Endodermal cell (in vitro differentiated cells): ENCODE measurements around the gene KCTD1. TPM values are rescaled to one million over a fixed set of nuclear protein-coding genes. Genes with fewer than 3 reads are reported as not detected.

Experiments
- DNase-seq: peaks from one replicate; pipeline ENCODE4 v3.0.0-alpha.2; 2017
- H3K27ac ChIP-seq: 2 replicates; pipeline ENCODE4 v1.5.1; 2013; ENCODE audit warnings: mild to moderate bottlenecking, low read depth, low read length, moderate library complexity
- H3K27me3 ChIP-seq: 2 replicates; pipeline ENCODE4 v1.6.1; 2013; ENCODE audit warnings: mild to moderate bottlenecking, low read length, moderate library complexity; ENCODE audit not compliant: insufficient read depth, control insufficient read depth, poor library complexity, severe bottlenecking
- H3K36me3 ChIP-seq: 2 replicates; pipeline ENCODE4 v1.7.0; 2013; ENCODE audit warnings: mild to moderate bottlenecking, low read length, moderate library complexity; ENCODE audit not compliant: control insufficient read depth, insufficient read depth
- H3K4me1 ChIP-seq: one replicate; pipeline ENCODE4 v1.7.0; 2013; ENCODE audit warnings: low read length; ENCODE audit not compliant: control insufficient read depth, insufficient read depth
- H3K4me3 ChIP-seq: 2 replicates; pipeline ENCODE4 v1.5.1; 2013; ENCODE audit warnings: mild to moderate bottlenecking, low read length, moderate library complexity
- H3K9ac ChIP-seq: 2 replicates; pipeline ENCODE4 v1.6.1; 2013; ENCODE audit warnings: mild to moderate bottlenecking, low read length, moderate library complexity; ENCODE audit not compliant: poor library complexity, severe bottlenecking; ENCODE audit errors: extremely low read depth
- H3K9me3 ChIP-seq: 2 replicates; pipeline ENCODE4 v1.6.1; 2013; ENCODE audit warnings: mild to moderate bottlenecking, low read length, moderate library complexity; ENCODE audit not compliant: control insufficient read depth
- H3K27ac Mint-ChIP-seq: 2 replicates; pipeline ENCODE4 v1.8.0; 2020; ENCODE audit warnings: mixed read lengths
- H3K27me3 Mint-ChIP-seq: 2 replicates; pipeline ENCODE4 v1.8.0; 2021; ENCODE audit warnings: mild to moderate bottlenecking, mixed read lengths; ENCODE audit not compliant: insufficient read depth
- H3K36me3 Mint-ChIP-seq: 2 replicates; pipeline ENCODE4 v1.8.0; 2020; ENCODE audit warnings: low read depth, mixed read lengths
- H3K4me1 Mint-ChIP-seq: 2 replicates; pipeline ENCODE4 v1.8.0; 2020; ENCODE audit warnings: mixed read lengths
- H3K4me3 Mint-ChIP-seq: 2 replicates; pipeline ENCODE4 v1.8.0; 2020; ENCODE audit warnings: mild to moderate bottlenecking, moderate library complexity, mixed read lengths
- H3K9me3 Mint-ChIP-seq: 2 replicates; pipeline ENCODE4 v1.8.0; 2020; ENCODE audit warnings: mild to moderate bottlenecking, mixed read lengths
- WGBS, 2 experiments: methylation state at CpG; one replicate each; pipeline versions ENCODE4 v1.1.5 to v1.1.7; 2013; ENCODE audit warnings: missing lambda C conversion rate in 2 of 2, mixed read lengths in 1 of 2; ENCODE audit not compliant: insufficient coverage in 1 of 2, insufficient read length in 1 of 2; 5-methylcytosine and 5-hydroxymethylcytosine counted together
- total RNA-seq, 2 donors: library from RNA; stranded (reverse); fragmentation: NEBNext Ultra II Directional in 1 of 2; extraction: Animal tissue kit (Norgen Biotek cat#: 25700) in 1 of 2; gene quantifications; 2 replicates in 1 of 2; 3 replicates in 1 of 2; pipeline ENCODE4 v1.2.1, GENCODE V29; 2021
- TF ChIP-seq, protein P1 (sequence below): fragments of 200-600 bp; sonication (generic); conservative IDR thresholded peaks from 2 replicates; pipeline ENCODE4 v1.5.0; 2021; ENCODE audit warnings: antibody characterized with exemption, mild to moderate bottlenecking

Gene KCTD1
- total RNA-seq, 2 donors from 2014 or later, result 6.8 to 7.3 TPM

DNA sequence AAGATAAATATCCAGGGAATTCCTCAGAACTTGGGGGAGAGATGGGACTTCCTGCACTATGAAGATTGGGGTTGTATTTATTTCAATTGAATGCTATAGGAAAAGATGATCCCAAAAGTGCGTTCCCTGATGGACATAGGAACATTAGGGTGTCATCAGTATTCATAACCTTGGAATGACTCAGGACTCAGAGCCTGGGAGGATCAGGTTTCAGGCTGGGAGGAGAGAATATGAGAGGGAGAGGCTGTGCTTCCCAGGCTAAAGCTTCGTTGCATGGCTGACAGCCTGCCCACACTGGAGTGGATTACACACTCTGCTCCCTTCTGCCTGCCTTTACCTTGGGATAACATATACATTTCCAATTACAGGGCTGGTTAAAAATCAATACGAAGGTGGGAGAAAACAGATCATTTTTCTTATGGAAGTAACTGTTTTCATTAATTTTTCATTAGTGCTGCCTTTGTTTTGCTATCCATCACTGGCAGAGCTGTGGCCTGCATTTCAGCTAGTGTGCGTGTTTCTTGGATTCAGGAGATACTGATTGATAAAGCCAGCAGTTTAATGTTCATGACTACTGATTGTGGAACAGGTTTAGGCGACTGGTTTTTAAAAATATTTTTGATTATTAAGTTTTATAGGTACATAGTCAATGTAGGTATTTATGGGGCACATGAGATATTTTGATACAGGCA is 118.7 kb downstream of the KCTD1 start:
- H3K9ac ChIP-seq, result no peak overlapping the region
- DNase-seq, result no peak

DNA sequence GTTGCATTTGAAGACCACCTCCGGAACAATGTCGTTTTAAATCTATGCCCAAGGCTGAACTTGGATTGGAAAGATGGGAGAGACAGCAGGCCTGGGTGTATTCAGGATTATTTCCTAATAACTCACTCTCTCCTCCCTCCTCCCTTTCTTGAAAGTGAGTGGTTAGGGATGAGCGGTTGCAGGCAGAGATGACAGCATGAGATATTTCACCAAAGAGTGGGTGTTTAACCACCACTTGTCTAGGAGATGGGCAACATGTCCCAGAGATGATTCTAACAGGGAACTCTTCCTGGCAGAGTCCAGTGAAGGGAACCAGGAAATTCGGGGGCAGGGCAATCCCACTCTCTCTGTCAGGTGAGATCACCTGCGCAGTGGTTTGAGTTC is 123.2 kb downstream of the KCTD1 start:
- TF ChIP-seq, protein P1, sequence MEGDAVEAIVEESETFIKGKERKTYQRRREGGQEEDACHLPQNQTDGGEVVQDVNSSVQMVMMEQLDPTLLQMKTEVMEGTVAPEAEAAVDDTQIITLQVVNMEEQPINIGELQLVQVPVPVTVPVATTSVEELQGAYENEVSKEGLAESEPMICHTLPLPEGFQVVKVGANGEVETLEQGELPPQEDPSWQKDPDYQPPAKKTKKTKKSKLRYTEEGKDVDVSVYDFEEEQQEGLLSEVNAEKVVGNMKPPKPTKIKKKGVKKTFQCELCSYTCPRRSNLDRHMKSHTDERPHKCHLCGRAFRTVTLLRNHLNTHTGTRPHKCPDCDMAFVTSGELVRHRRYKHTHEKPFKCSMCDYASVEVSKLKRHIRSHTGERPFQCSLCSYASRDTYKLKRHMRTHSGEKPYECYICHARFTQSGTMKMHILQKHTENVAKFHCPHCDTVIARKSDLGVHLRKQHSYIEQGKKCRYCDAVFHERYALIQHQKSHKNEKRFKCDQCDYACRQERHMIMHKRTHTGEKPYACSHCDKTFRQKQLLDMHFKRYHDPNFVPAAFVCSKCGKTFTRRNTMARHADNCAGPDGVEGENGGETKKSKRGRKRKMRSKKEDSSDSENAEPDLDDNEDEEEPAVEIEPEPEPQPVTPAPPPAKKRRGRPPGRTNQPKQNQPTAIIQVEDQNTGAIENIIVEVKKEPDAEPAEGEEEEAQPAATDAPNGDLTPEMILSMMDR, result no peak
- Mint-ChIP-seq H3K36me3 (no peaks in the 10 kb centered on the region), H3K4me3 (no peak overlapping the region), H3K27me3 (peaks cover 2% of the 10 kb centered on the region), H3K9me3 (no peaks in the 10 kb centered on the region), H3K27ac (no peak overlapping the region), H3K4me1 (peaks cover 7% of the 10 kb centered on the region)
- Histone ChIP-seq H3K27me3 (no peaks in the 10 kb centered on the region), H3K36me3 (no peaks in the 10 kb centered on the region), H3K9ac (no peak overlapping the region), H3K27ac (no peak overlapping the region), H3K4me3 (no peak overlapping the region), H3K4me1 (no peaks in the 10 kb centered on the region), H3K9me3 (no peaks in the 10 kb centered on the region)
- 83 to 93% methylated on average over 1 to 5 of the region's 5 CpGs for WGBS, 2 experiments
- no peak for DNase-seq

More for the DNA sequence above, 118.7 kb downstream of the KCTD1 start:
- Histone ChIP-seq H3K27ac (no peak overlapping the region), H3K36me3 (no peaks in the 10 kb centered on the region), H3K27me3 (no peaks in the 10 kb centered on the region), H3K4me1 (no peaks in the 10 kb centered on the region), H3K9me3 (no peaks in the 10 kb centered on the region), H3K4me3 (no peak overlapping the region)
- H3K27ac Mint-ChIP-seq, result peak overlapping the region; percentile 5
- WGBS, 2 experiments, result 69 to 84% methylated on average over 3 to 5 of the region's 5 CpGs
- no peak overlapping the region for H3K4me3 Mint-ChIP-seq
- TF ChIP-seq, protein P1, result no peak
- peaks cover 6% of the 10 kb centered on the region for H3K4me1 Mint-ChIP-seq
- H3K36me3 Mint-ChIP-seq, result no peaks in the 10 kb centered on the region
- no peaks in the 10 kb centered on the region for H3K9me3 Mint-ChIP-seq
- peaks cover 2% of the 10 kb centered on the region for H3K27me3 Mint-ChIP-seq

DNA sequence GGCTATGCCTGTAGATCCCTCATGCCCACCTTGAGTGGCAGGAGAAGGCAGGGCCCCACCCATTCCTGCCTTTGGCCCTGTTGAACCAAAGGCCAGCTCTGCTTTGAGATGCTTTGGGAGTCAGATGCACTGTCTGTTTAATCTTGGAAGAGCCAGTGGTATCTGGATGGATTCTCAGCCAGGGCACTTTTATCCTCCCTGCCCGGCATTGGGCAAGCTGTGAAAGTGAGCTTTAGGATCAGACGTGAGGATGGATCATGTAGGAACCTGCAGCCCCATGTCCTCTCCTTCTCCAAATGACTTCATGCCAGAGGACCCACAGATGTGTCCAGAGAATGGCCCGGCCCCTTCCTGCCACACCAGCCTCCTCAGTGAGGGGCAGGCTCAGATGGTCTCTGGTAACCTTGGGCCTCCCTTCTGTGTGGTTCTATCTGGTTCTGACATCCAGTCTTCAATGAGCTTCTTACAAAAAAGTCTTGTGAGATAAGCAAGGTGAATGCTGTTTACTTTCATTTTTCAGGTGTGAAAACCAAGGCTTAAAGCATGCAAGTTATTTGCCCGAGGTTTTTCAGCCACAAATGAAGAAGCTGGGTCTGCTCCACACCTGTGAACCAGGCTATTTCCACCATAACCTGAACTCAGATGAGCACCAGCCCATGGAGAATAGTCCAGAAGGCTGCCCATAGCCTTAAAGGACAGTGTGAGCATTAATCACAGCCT is 123.8 kb downstream of the KCTD1 start:
- H3K9me3 Mint-ChIP-seq, result no peaks in the 10 kb centered on the region
- no peaks in the 10 kb centered on the region for H3K27me3 ChIP-seq
- DNase-seq, result no peak
- no peaks in the 10 kb centered on the region for H3K4me1 ChIP-seq
- H3K36me3 ChIP-seq, result no peaks in the 10 kb centered on the region
- H3K27me3 Mint-ChIP-seq, result peaks cover 2% of the 10 kb centered on the region
- TF ChIP-seq, protein P1, result no peak
- no peaks in the 10 kb centered on the region for H3K36me3 Mint-ChIP-seq
- H3K4me3 Mint-ChIP-seq, result no peak overlapping the region
- H3K9ac ChIP-seq, result no peak overlapping the region
- no peaks in the 10 kb centered on the region for H3K9me3 ChIP-seq
- H3K27ac Mint-ChIP-seq, result no peak overlapping the region
- no peak overlapping the region for H3K27ac ChIP-seq
- H3K4me3 ChIP-seq, result no peak overlapping the region
- H3K4me1 Mint-ChIP-seq, result peaks cover 7% of the 10 kb centered on the region
- WGBS, 2 experiments, result 83 to 95% methylated on average over 2 to 4 of the region's 4 CpGs
